SK-N-SH (cell line): ENCODE measurements around the gene LPO. TPM values are rescaled to one million over a fixed set of nuclear protein-coding genes. Genes with fewer than 3 reads are reported as not detected.

Source experiments
- CTCF ChIA-PET: fragments of 300-600, 350-600 bp; formaldehyde crosslinking; extraction: SDS; loops from one replicate; lab custom pipeline; 2021; lab: Yijun Ruan, JAX
- POLR2A ChIA-PET: fragments of 350-600 bp; sonication (Branson Sonifier 250); formaldehyde crosslinking; extraction: SDS; loops from one replicate; lab custom pipeline; 2020; ENCODE audit warnings: antibody characterized with exemption, inconsistent platforms; lab: Yijun Ruan, JAX
- DNase-seq: peaks from one replicate; pipeline ENCODE4 v3.0.0; 2012
- H2AFZ ChIP-seq: fragments of 200-600 bp; sonication (generic); 2 replicates; pipeline ENCODE4 v1.8.1; 2016; ENCODE audit warnings: antibody characterized with exemption, mild to moderate bottlenecking, low read depth
- H3F3A ChIP-seq: fragments of 200-600 bp; sonication (generic); replicated peaks from 2 replicates; pipeline ENCODE3; 2016; ENCODE audit warnings: antibody characterized with exemption, mild to moderate bottlenecking; ENCODE audit not compliant: insufficient read depth
- H3K27ac ChIP-seq, 2 experiments: fragments of 200-500 bp in 1 of 2; fragments of 200-600 bp in 1 of 2; sonication (Bioruptor generic) in 1 of 2; sonication (generic), shearing (Covaris generic) in 1 of 2; 2 replicates each; pipeline versions ENCODE4 v1.5.1 to v1.6.1; 2014 to 2016; ENCODE audit warnings: low read depth in 2 of 2, inconsistent platforms in 1 of 2, low read length in 1 of 2, mild to moderate bottlenecking in 1 of 2, mixed read lengths in 1 of 2
- H3K27me3 ChIP-seq: fragments of 200-600 bp; sonication (generic), shearing (Covaris generic); 2 replicates; pipeline ENCODE4 v1.6.1; 2016; ENCODE audit warnings: mixed run types; ENCODE audit not compliant: insufficient read depth
- H3K36me3 ChIP-seq, 2 experiments: fragments of 200-500 bp in 1 of 2; fragments of 200-600 bp in 1 of 2; sonication (Bioruptor generic) in 1 of 2; sonication (generic) in 1 of 2; replicated peaks in 1 of 2; 2 replicates each; pipeline versions ENCODE3 to v1.5.1; 2014 to 2016; ENCODE audit warnings: low read length in 1 of 2, mild to moderate bottlenecking in 1 of 2; ENCODE audit not compliant: insufficient read depth in 2 of 2, control insufficient read depth in 1 of 2
- H3K4me1 ChIP-seq, 2 experiments: fragments of 200-500 bp in 1 of 2; fragments of 200-600 bp in 1 of 2; sonication (Bioruptor generic) in 1 of 2; sonication (generic), shearing (Covaris generic) in 1 of 2; 2 replicates each; pipeline versions ENCODE4 v1.5.1 to v1.6.1; 2014 to 2016; ENCODE audit warnings: low read depth in 1 of 2, low read length in 1 of 2, mixed run types in 1 of 2; ENCODE audit not compliant: insufficient read depth in 2 of 2, control insufficient read depth in 1 of 2
- H3K4me2 ChIP-seq: fragments of 200-600 bp; sonication (generic), shearing (Covaris generic); 2 replicates; pipeline ENCODE4 v1.6.1; 2017; ENCODE audit warnings: mixed run types
- H3K4me3 ChIP-seq, 2 experiments: fragments of 200-500 bp in 1 of 2; fragments of 200-600 bp in 1 of 2; sonication (Bioruptor generic) in 1 of 2; sonication (generic), shearing (Covaris generic) in 1 of 2; 2 replicates each; pipeline versions ENCODE4 v1.5.1 to v1.8.1; 2014 to 2016; ENCODE audit warnings: low read depth in 2 of 2, inconsistent platforms in 1 of 2, low read length in 1 of 2, mild to moderate bottlenecking in 1 of 2, mixed read lengths in 1 of 2, moderate library complexity in 1 of 2
- H3K79me2 ChIP-seq: fragments of 200-600 bp; sonication (generic); 2 replicates; pipeline ENCODE4 v1.8.1; 2017; ENCODE audit warnings: mild to moderate bottlenecking; ENCODE audit not compliant: insufficient read depth
- H3K9ac ChIP-seq: fragments of 200-600 bp; sonication (generic); 2 replicates; pipeline ENCODE4 v1.6.1; 2017; ENCODE audit warnings: mixed run types
- H3K9me2 ChIP-seq: fragments of 200-600 bp; sonication (generic); 2 replicates; pipeline ENCODE4 v1.6.1; 2017; ENCODE audit warnings: mixed run types
- H3K9me3 ChIP-seq: fragments of 200-600 bp; sonication (generic); 2 replicates; pipeline ENCODE4 v1.6.1; 2017; ENCODE audit warnings: mixed run types, mild to moderate bottlenecking, moderate library complexity
- H4K20me1 ChIP-seq: fragments of 200-600 bp; sonication (generic); 2 replicates; pipeline ENCODE4 v1.6.1; 2017; ENCODE audit warnings: mild to moderate bottlenecking, mixed run types; ENCODE audit not compliant: insufficient read depth
- CHD2 ChIP-seq: fragments of 150-350 bp; IDR thresholded peaks from 2 replicates; pipeline ENCODE4 v1.6.1; 2018; ENCODE audit warnings: low read length; ENCODE audit not compliant: partially characterized antibody
- CTCF ChIP-seq: fragments of 200-600 bp; sonication (generic); IDR thresholded peaks from 2 replicates; pipeline ENCODE4 v1.6.1; 2017; ENCODE audit warnings: antibody characterized with exemption, mild to moderate bottlenecking, moderate library complexity
- EZH2phosphoT487 ChIP-seq: fragments of 200-600 bp; sonication (generic); IDR thresholded peaks from 2 replicates; pipeline ENCODE4 v1.6.1; 2017; ENCODE audit warnings: low read depth, mixed run types, mild to moderate bottlenecking, antibody characterized with exemption, moderate library complexity, borderline replicate concordance
- FOXJ3 ChIP-seq: sonication (generic); formaldehyde crosslinking; IDR thresholded peaks from 2 replicates; pipeline ENCODE4 v1.5.1; 2020; ENCODE audit warnings: mild to moderate bottlenecking, missing genetic modification reagents
- JUND ChIP-seq: IDR thresholded peaks from 2 replicates; pipeline ENCODE4 v1.4.0; 2012
- NFIC ChIP-seq: IDR thresholded peaks from 2 replicates; pipeline ENCODE4 v1.4.0; 2012; ENCODE audit warnings: borderline replicate concordance
- POLR2AphosphoS5 ChIP-seq: IDR thresholded peaks from 2 replicates; pipeline ENCODE4 v1.6.1; 2012; ENCODE audit warnings: low read depth, low read length
- TAF1 ChIP-seq: IDR thresholded peaks from 2 replicates; pipeline ENCODE4 v1.6.1; 2012; ENCODE audit warnings: low read depth, mild to moderate bottlenecking, low read length, moderate library complexity, borderline replicate concordance
- TEAD4 ChIP-seq: IDR thresholded peaks from 2 replicates; pipeline ENCODE4 v1.4.0; 2012; ENCODE audit warnings: mild to moderate bottlenecking, borderline replicate concordance; ENCODE audit not compliant: insufficient read depth
- USF2 ChIP-seq: fragments of 150-350 bp; IDR thresholded peaks from 2 replicates; pipeline ENCODE4 v1.6.1; 2017; ENCODE audit warnings: antibody characterized with exemption, low read length, low read depth, borderline replicate concordance
- WGBS: methylation state at CpG from one replicate; pipeline ENCODE4 v1.1.6; 2017; ENCODE audit warnings: low lambda C conversion rate; 5-methylcytosine and 5-hydroxymethylcytosine counted together
- polyA plus RNA-seq, 3 experiments: library from polyadenylated mRNA; depleted of rRNA; stranded (reverse); fragments of >200 nt; gene quantifications; 2 replicates each; pipeline ENCODE4 v1.2.3, GENCODE V29; 2012
- TF ChIP-seq, protein P1 (sequence below): IDR thresholded peaks from 2 replicates; pipeline ENCODE4 v1.4.0; 2012; ENCODE audit warnings: low read depth, borderline replicate concordance
- TF ChIP-seq, protein P2 (sequence below): fragments of 150-350 bp; IDR thresholded peaks from 2 replicates; pipeline ENCODE4 v1.6.1; 2016; ENCODE audit warnings: mild to moderate bottlenecking, low read depth, low read length
- TF ChIP-seq, protein P3 (sequence below): IDR thresholded peaks from 2 replicates; pipeline ENCODE4 v1.4.0; 2012; ENCODE audit warnings: low read depth

LPO gene
- polyA plus RNA-seq, 1 of the 3 experiments (the other 2 are of a cell fraction), result not detected

DNA sequence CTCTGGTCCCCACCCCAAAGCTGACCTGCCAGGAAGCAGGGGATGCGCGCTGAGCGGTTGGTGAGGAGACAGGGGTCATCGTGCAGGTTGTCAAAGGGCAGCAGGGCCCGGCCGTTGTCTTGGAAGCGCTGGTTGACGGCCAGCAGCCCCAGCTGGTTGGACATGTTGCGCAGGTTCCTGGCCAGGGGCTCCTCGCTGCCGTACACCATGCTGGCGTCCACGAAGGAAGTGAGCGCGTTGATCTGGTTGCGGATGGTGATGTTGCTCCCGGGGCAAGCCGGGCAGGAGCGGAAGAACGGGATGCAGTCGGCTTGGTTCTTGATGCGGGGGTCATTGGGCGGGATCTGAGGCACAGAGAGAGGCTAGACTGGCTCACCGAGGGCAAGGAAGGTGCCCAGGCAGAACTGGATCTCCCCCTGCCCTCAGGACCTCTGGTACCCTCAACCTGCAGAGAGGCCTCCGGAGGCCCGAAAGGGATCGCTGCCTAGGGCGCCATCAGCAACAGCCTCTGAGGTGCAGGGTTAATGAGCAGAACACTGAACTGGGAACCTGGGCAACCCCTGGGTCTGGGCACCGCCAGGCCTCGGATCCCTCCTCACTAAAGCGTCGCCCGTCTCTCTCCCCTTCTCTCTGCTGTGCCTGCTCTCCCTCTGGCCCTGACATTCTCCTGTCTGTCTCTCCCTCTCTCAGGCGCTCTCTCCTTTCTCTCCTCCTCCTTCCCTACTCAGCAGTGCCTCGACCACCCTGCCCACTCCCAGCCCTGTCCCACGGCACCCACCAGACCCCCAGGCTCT, 39.6 kb downstream of the LPO start:
- Histone ChIP-seq H2AFZ (no peak overlapping the region), H3K4me1 (no peaks in the 10 kb centered on the region; a peak in 1 of 4 replicates), H3K9me3 (no peaks in the 10 kb centered on the region), H4K20me1 (no peaks in the 10 kb centered on the region), H3K36me3 (no peaks in the 10 kb centered on the region), H3K4me3 (no peak overlapping the region), H3K4me2 (no peak overlapping the region), H3K27me3 (peaks cover 18% of the 10 kb centered on the region), H3K79me2 (no peaks in the 10 kb centered on the region), H3K9me2 (no peaks in the 10 kb centered on the region), H3K27ac (no peak overlapping the region), H3K9ac (no peak overlapping the region), H3F3A (no peaks in the 10 kb centered on the region)
- 59% methylated on average over 29 of the region's 36 CpGs for WGBS
- CTCF ChIA-PET, result interaction anchor here (0.9 to 1.0 kb wide), 4 partner anchors 11 to 139 kb away, joined by 3 read pairs; partner anchors contain the start of gene RNF43
- no peak for TF ChIP-seq CTCF
- no peak for TF ChIP-seq CHD2
- no peak for TF ChIP-seq JUND
- TF ChIP-seq TEAD4, result no peak
- TF ChIP-seq EZH2phosphoT487, result no peak
- TF ChIP-seq POLR2AphosphoS5, result no peak
- TF ChIP-seq, protein P1, sequence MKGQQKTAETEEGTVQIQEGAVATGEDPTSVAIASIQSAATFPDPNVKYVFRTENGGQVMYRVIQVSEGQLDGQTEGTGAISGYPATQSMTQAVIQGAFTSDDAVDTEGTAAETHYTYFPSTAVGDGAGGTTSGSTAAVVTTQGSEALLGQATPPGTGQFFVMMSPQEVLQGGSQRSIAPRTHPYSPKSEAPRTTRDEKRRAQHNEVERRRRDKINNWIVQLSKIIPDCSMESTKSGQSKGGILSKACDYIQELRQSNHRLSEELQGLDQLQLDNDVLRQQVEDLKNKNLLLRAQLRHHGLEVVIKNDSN, result no peak
- TF ChIP-seq FOXJ3 (CRISPR knock-in tag), result no peak
- TF ChIP-seq, protein P2, sequence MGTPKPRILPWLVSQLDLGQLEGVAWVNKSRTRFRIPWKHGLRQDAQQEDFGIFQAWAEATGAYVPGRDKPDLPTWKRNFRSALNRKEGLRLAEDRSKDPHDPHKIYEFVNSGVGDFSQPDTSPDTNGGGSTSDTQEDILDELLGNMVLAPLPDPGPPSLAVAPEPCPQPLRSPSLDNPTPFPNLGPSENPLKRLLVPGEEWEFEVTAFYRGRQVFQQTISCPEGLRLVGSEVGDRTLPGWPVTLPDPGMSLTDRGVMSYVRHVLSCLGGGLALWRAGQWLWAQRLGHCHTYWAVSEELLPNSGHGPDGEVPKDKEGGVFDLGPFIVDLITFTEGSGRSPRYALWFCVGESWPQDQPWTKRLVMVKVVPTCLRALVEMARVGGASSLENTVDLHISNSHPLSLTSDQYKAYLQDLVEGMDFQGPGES, result no peak
- TF ChIP-seq, protein P3, sequence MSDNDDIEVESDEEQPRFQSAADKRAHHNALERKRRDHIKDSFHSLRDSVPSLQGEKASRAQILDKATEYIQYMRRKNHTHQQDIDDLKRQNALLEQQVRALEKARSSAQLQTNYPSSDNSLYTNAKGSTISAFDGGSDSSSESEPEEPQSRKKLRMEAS, result no peak
- no peak for TF ChIP-seq USF2
- TF ChIP-seq NFIC, result no peak
- no peak for TF ChIP-seq TAF1
- POLR2A ChIA-PET, result no interaction called here
- peak; percentile 40 for DNase-seq
